CD4-positive, alpha-beta T cell (primary cell): ENCODE measurements around the gene EFNA4. TPM values are rescaled to one million over a fixed set of nuclear protein-coding genes. Genes with fewer than 3 reads are reported as not detected.

ENCODE experiments used
- ATAC-seq: fragments of 200-7000 bp; cut with Tn5 transposase; one replicate; pipeline ENCODE4 v1.10.0; 2022; ENCODE audit warnings: mild to moderate bottlenecking; ENCODE audit not compliant: poor library complexity
- CTCF ChIA-PET: fragments of 350-600 bp; sonication (Branson Sonifier 250); formaldehyde crosslinking; loops from one replicate; lab custom pipeline; 2021; ENCODE audit warnings: antibody characterized with exemption, inconsistent platforms; lab: Charles Lee
- POLR2A ChIA-PET: fragments of 350-600 bp; sonication (Branson Sonifier 250); formaldehyde crosslinking; loops from one replicate; lab custom pipeline; 2021; ENCODE audit warnings: antibody characterized with exemption, inconsistent platforms; lab: Charles Lee
- DNase-seq, 14 experiments: peaks; one replicate each; pipeline ENCODE4 v3.0.0-alpha.2; 2013 to 2020; ENCODE audit warnings: mixed read lengths in 2 of 14
- H3K27ac ChIP-seq, 2 donors: one replicate each; pipeline versions ENCODE4 v1.5.1 to v1.7.0; 2013; ENCODE audit warnings: low read length in 2 of 2, low read depth in 1 of 2, mild to moderate bottlenecking in 1 of 2
- H3K27me3 ChIP-seq, 2 experiments: 1 replicate in 1 of 2; 2 replicates in 1 of 2; pipeline versions ENCODE4 v1.6.1 to v1.7.0; 2013; ENCODE audit warnings: low read length in 2 of 2, control low read depth in 1 of 2, mild to moderate bottlenecking in 1 of 2, moderate library complexity in 1 of 2; ENCODE audit not compliant: insufficient read depth in 2 of 2, control insufficient read depth in 1 of 2
- H3K36me3 ChIP-seq: one replicate; pipeline ENCODE4 v1.6.1; 2013; ENCODE audit warnings: low read length, control low read depth; ENCODE audit not compliant: insufficient read depth
- H3K4me1 ChIP-seq: one replicate; pipeline ENCODE4 v1.6.1; 2013; ENCODE audit warnings: low read length, control low read depth; ENCODE audit not compliant: insufficient read depth
- H3K4me3 ChIP-seq: one replicate; pipeline ENCODE4 v1.5.1; 2013; ENCODE audit warnings: mild to moderate bottlenecking, low read length, moderate library complexity
- H3K9me3 ChIP-seq, 2 experiments: 1 replicate in 1 of 2; 2 replicates in 1 of 2; pipeline versions ENCODE4 v1.6.1 to v1.7.0; 2013; ENCODE audit warnings: low read length in 2 of 2, mild to moderate bottlenecking in 2 of 2, control low read depth in 1 of 2, moderate library complexity in 1 of 2; ENCODE audit not compliant: control insufficient read depth in 1 of 2, insufficient read depth in 1 of 2
- H3K27ac Mint-ChIP-seq: one replicate; pipeline ENCODE4 v1.8.0; 2020; ENCODE audit warnings: mixed read lengths
- H3K27me3 Mint-ChIP-seq: one replicate; pipeline ENCODE4 v1.8.0; 2021; ENCODE audit warnings: mixed read lengths
- H3K36me3 Mint-ChIP-seq: one replicate; pipeline ENCODE4 v1.8.0; 2021; ENCODE audit warnings: low read depth, mixed read lengths
- H3K4me1 Mint-ChIP-seq: one replicate; pipeline ENCODE4 v1.8.0; 2021; ENCODE audit warnings: low read depth, mixed read lengths
- H3K4me3 Mint-ChIP-seq: one replicate; pipeline ENCODE4 v1.8.0; 2020; ENCODE audit warnings: mild to moderate bottlenecking, mixed read lengths
- H3K9me3 Mint-ChIP-seq: one replicate; pipeline ENCODE4 v1.8.0; 2020; ENCODE audit warnings: mixed read lengths
- intact Hi-C, 2 experiments: fragments of 100-400 bp; cut with DNase I in 1 of 2; cut with micrococcal nuclease in 1 of 2; formaldehyde crosslinking; loops; one replicate each; pipeline versions ENCODE4 v1.15.1 to v1.9.0; 2023 to 2025; cut with DNase I, micrococcal nuclease
- total RNA-seq, 174 experiments: library from RNA in 2 of 174; stranded (reverse) in 2 of 174; gene quantifications; one replicate each; pipeline ENCODE4 v1.2.3 and lab custom pipeline; 2021 to 2026
- TF ChIP-seq, protein P1 (sequence below): fragments of 200-600 bp; IDR thresholded peaks from one replicate; pipeline ENCODE4 v1.8.0; 2022; ENCODE audit warnings: antibody characterized with exemption, mild to moderate bottlenecking

The EFNA4 gene
- total RNA-seq, 2 experiments from 2014 or later: 2.4 to 3.3 TPM

DNA sequence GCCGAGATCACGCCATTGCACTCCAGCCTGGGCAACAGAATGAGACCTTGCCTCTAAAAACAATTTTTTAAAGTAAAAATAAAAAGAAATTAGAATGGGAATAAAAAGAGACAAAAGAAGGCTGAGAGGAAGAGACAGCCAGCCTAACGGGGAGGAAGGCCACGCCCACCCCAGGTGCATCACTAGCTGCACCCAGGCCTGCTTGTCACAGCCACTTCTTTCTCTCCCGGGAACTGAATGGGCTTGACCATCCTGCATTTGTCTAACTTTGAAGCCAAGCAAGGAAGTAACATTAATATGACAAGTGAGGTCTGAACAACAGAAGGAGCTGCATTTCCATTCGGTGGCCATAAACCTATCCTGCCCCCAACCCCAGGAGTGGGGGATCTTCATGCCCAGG is 43.3 kb downstream of the EFNA4 start:
- Histone ChIP-seq H3K36me3 (no peaks in the 10 kb centered on the region), H3K4me3 (no peak overlapping the region), H3K27ac (no peak overlapping the region), H3K9me3 (no peaks in the 10 kb centered on the region), H3K4me1 (no peaks in the 10 kb centered on the region), H3K27me3 (peaks cover 0 to 3% of the 10 kb centered on the region in 2 experiments)
- ATAC-seq (no peak), DNase-seq (no peak)
- POLR2A ChIA-PET: no interaction called here
- H3K4me1 Mint-ChIP-seq: no peaks in the 10 kb centered on the region
- no peak overlapping the region for H3K4me3 Mint-ChIP-seq
- H3K9me3 Mint-ChIP-seq: no peaks in the 10 kb centered on the region
- H3K27ac Mint-ChIP-seq: no peak overlapping the region
- no peaks in the 10 kb centered on the region for H3K36me3 Mint-ChIP-seq
- intact Hi-C loops: no loop called here
- H3K27me3 Mint-ChIP-seq: no peaks in the 10 kb centered on the region
- CTCF ChIA-PET: interaction anchor here (1.8 kb wide), 1 partner anchor 61 kb away, joined by 4 read pairs; no protein-coding TSS in a partner anchor
- TF ChIP-seq, protein P1, sequence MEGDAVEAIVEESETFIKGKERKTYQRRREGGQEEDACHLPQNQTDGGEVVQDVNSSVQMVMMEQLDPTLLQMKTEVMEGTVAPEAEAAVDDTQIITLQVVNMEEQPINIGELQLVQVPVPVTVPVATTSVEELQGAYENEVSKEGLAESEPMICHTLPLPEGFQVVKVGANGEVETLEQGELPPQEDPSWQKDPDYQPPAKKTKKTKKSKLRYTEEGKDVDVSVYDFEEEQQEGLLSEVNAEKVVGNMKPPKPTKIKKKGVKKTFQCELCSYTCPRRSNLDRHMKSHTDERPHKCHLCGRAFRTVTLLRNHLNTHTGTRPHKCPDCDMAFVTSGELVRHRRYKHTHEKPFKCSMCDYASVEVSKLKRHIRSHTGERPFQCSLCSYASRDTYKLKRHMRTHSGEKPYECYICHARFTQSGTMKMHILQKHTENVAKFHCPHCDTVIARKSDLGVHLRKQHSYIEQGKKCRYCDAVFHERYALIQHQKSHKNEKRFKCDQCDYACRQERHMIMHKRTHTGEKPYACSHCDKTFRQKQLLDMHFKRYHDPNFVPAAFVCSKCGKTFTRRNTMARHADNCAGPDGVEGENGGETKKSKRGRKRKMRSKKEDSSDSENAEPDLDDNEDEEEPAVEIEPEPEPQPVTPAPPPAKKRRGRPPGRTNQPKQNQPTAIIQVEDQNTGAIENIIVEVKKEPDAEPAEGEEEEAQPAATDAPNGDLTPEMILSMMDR: no peak

DNA sequence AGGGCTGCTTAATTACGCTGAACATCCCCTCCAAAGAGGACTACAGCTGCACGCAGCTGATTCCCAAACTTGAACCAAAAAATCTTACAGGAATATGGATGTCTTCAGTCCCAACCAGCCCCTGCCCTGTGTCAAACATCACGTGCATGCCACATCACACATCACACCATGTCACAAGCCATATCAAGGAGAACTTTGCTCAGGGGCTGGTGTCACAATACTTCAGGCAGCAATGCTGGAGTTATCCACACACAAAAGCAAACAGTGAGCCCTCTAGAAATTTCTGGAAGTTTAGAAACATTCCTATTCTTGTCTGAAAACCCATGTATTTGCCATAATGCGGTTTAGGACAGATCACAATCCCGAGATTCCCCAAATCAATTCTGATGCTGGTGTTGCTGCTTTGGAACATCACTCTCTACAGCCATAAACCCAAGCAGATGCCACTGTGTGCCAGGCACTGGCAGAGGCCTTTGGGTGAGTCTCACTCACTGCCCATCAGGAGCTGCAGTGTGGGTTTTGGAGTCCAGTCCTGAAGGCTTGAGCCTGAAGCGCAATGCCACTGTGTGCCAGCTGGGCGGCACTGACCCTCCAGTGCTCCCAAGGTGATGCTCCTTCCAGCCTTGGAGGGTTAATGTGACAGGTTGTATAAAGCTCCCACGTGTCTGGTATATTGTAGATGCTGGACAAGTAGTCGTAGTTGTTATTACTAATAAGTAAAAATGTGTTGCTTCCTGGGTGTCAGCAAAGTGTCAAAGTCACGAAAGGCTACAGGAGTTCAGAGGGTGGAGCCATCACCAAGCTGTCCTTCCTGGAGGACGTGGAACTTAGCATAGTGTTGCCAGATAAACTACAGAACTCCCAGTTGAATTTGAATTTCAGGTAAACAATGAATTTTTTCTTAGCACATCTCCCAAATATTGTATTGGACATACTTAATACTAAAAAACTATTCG is 44.0 kb downstream of the EFNA4 start:
- DNase-seq (no peak), ATAC-seq (no peak)
- Mint-ChIP-seq H3K27me3 (no peaks in the 10 kb centered on the region), H3K27ac (no peak overlapping the region), H3K9me3 (no peaks in the 10 kb centered on the region), H3K36me3 (no peaks in the 10 kb centered on the region), H3K4me1 (no peaks in the 10 kb centered on the region), H3K4me3 (no peak overlapping the region)
- ChIA-PET POLR2A (no interaction called here), CTCF (interaction anchor here (0.7 to 1.8 kb wide), 2 partner anchors 60 kb away, joined by 3 to 4 read pairs; no protein-coding TSS in a partner anchor)
- Histone ChIP-seq H3K27me3 (peaks cover 0 to 3% of the 10 kb centered on the region in 2 experiments), H3K4me3 (no peak overlapping the region), H3K36me3 (no peaks in the 10 kb centered on the region), H3K9me3 (no peaks in the 10 kb centered on the region), H3K4me1 (no peaks in the 10 kb centered on the region), H3K27ac (no peak overlapping the region)
- TF ChIP-seq, protein P1: no peak
- intact Hi-C loops: no loop called here

DNA sequence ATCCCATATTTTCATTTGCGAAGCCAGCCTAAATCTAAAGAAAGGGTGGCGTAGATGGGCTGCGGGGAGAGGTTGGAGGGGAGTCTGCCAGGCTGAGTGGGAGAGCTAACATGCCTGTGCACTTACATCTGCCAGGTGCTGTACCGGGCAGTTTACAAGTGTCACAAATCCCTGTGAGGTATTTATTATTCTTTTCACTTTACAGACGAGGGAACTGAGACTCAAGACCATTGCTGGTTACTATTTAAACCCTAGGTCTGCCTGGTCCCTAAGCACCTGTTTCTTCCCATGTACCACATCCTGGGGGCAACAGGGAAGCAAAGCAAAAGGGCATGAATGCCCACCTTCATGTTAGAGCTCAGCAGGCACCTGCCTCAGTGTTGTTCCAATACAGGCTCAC is 44.8 kb downstream of the EFNA4 start:
- Mint-ChIP-seq H3K36me3 (no peaks in the 10 kb centered on the region), H3K4me1 (no peaks in the 10 kb centered on the region), H3K4me3 (no peak overlapping the region), H3K9me3 (no peaks in the 10 kb centered on the region), H3K27ac (no peak overlapping the region), H3K27me3 (no peaks in the 10 kb centered on the region)
- H3K9me3 ChIP-seq: no peaks in the 10 kb centered on the region
- peaks cover 0 to 3% of the 10 kb centered on the region in 2 experiments for H3K27me3 ChIP-seq
- no peak for DNase-seq
- H3K27ac ChIP-seq: no peak overlapping the region
- intact Hi-C loops: no loop called here
- TF ChIP-seq, protein P1: no peak
- POLR2A ChIA-PET: no interaction called here
- no peaks in the 10 kb centered on the region for H3K4me1 ChIP-seq
- H3K36me3 ChIP-seq: no peaks in the 10 kb centered on the region
- CTCF ChIA-PET: interaction anchor here (0.7 kb wide), 1 partner anchor 59 kb away, joined by 3 read pairs; no protein-coding TSS in a partner anchor
- H3K4me3 ChIP-seq: no peak overlapping the region
- ATAC-seq: no peak
